Kidney (tissue), 14 donors: ENCODE measurements around the gene NXN. TPM values are rescaled to one million over a fixed set of nuclear protein-coding genes. Genes with fewer than 3 reads are reported as not detected.
A peak's percentile ranks its signal among the peaks of the same experiment; 100 is the strongest.

Experiments used
- DNase-seq, 5 donors: peaks; one replicate each; pipeline ENCODE4 v3.0.0-alpha.2; 2013 to 2020
- FAIRE-seq: peaks from 2 replicates; lab custom pipeline; 2012; peaks lifted over from hg19 to GRCh38; lab: Jason Lieb, UNC
- H3K27ac ChIP-seq, 2 donors: one replicate each; pipeline ENCODE4 v1.7.0; 2013; ENCODE audit warnings: low read depth in 2 of 2, low read length in 2 of 2, inconsistent platforms in 1 of 2
- H3K27me3 ChIP-seq: one replicate; pipeline ENCODE4 v1.7.1; 2013; ENCODE audit warnings: low read length, inconsistent platforms; ENCODE audit not compliant: control insufficient read depth, insufficient read depth
- H3K36me3 ChIP-seq, 3 donors: one replicate each; pipeline versions ENCODE4 v1.7.0 to v1.7.1; 2013; ENCODE audit warnings: low read length in 3 of 3, control low read depth in 1 of 3, inconsistent platforms in 1 of 3; ENCODE audit not compliant: insufficient read depth in 3 of 3, control insufficient read depth in 2 of 3
- H3K4me1 ChIP-seq, 3 donors: one replicate each; pipeline versions ENCODE4 v1.7.0 to v1.7.1; 2013; ENCODE audit warnings: low read length in 3 of 3, inconsistent platforms in 1 of 3, low read depth in 1 of 3; ENCODE audit not compliant: control insufficient read depth in 2 of 3, insufficient read depth in 2 of 3
- H3K4me3 ChIP-seq, 3 donors: one replicate each; pipeline versions ENCODE4 v1.7.0 to v1.8.1; 2013; ENCODE audit warnings: low read length in 3 of 3, control low read depth in 1 of 3, inconsistent platforms in 1 of 3
- H3K9ac ChIP-seq, 3 donors: one replicate each; pipeline versions ENCODE4 v1.7.0 to v1.7.1; 2013; ENCODE audit warnings: low read length in 3 of 3, control low read depth in 1 of 3, inconsistent platforms in 1 of 3
- H3K9me3 ChIP-seq, 3 donors: one replicate each; pipeline versions ENCODE4 v1.7.0 to v1.7.1; 2013; ENCODE audit warnings: low read length in 3 of 3, control low read depth in 1 of 3, inconsistent platforms in 1 of 3; ENCODE audit not compliant: control insufficient read depth in 2 of 3, insufficient read depth in 1 of 3
- CTCF ChIP-seq: IDR thresholded peaks from 3 replicates; pipeline ENCODE4 v1.5.1; 2012; ENCODE audit warnings: mild to moderate bottlenecking, moderate library complexity, borderline replicate concordance; ENCODE audit not compliant: insufficient read depth; ENCODE audit errors: extremely low read depth
- intact Hi-C: fragments of 100-400 bp; cut with DNase I; formaldehyde crosslinking; loops from one replicate; pipeline ENCODE4 v1.11.1; 2022
- polyA plus RNA-seq: library from polyadenylated mRNA; stranded (reverse); fragments of 350-450 nt; fragmentation: Illumina TruSeq; extraction: RNeasy Lipid Tissue Mini Kit (QIAGEN cat#74804); gene quantifications from one replicate; pipeline ENCODE4 v1.2.3, GENCODE V29; 2014; ENCODE audit warnings: low read depth, low replicate concordance; ENCODE audit not compliant: insufficient read depth
- total RNA-seq: library from RNA; stranded (reverse); fragmentation: NEBNext Ultra II Directional; extraction: Animal tissue kit (Norgen Biotek cat#: 25700); gene quantifications from one replicate; pipeline ENCODE4 v1.2.1, GENCODE V29; 2021
- donor health status: control.
- donor health status: control.
- donor health status: control.
- donor health status: control.
- donor health status: control.
- donor health status: DM: yes; HTN: yes; CAD: no.
- donor health status: Normal renal cell carcinoma (clear cell type).

NXN gene
- total and polyA plus RNA-seq, 2 donors from 2014 or later = 10.2 to 26.8 TPM

- Histone ChIP-seq H3K9ac (no peak overlapping the region), H3K4me1 (peaks cover 0 to 3% (median 0%) of the 10 kb centered on the region in 3 donors), H3K36me3 (no peaks in the 10 kb centered on the region), H3K4me3 (no peak overlapping the region), H3K9me3 (no peaks in the 10 kb centered on the region), H3K27ac (no peak overlapping the region), H3K27me3 (no peaks in the 10 kb centered on the region)
- DNase-seq (peak in 2 of 5 donors; percentile 37 to 83), FAIRE-seq (no peak)
- intact Hi-C loops = no loop called here
- no peak for TF ChIP-seq CTCF
Measured at GRCh38 chr17:885971-886571, 93.5 kb downstream of the NXN start.

GRCh38 chr17:883586-883962 lies 96.0 kb downstream of the NXN start:
- no peak overlapping the region for H3K27ac ChIP-seq
- H3K36me3 ChIP-seq = no peaks in the 10 kb centered on the region
- TF ChIP-seq CTCF = no peak
- peaks cover 0 to 6% (median 0%) of the 10 kb centered on the region in 3 donors for H3K4me1 ChIP-seq
- no peaks in the 10 kb centered on the region for H3K27me3 ChIP-seq
- no peak overlapping the region for H3K4me3 ChIP-seq
- no peak for FAIRE-seq
- DNase-seq = peak in 1 of 5 donors; percentile 60
- no peak overlapping the region for H3K9ac ChIP-seq
- intact Hi-C loops = no loop called here
- no peaks in the 10 kb centered on the region for H3K9me3 ChIP-seq

GRCh38 chr17:882827-883585 lies 96.6 kb downstream of the NXN start:
- TF ChIP-seq CTCF = no peak
- Histone ChIP-seq H3K27ac (no peak overlapping the region), H3K4me1 (peaks cover 0 to 6% (median 0%) of the 10 kb centered on the region in 3 donors), H3K9ac (no peak overlapping the region), H3K9me3 (no peaks in the 10 kb centered on the region), H3K27me3 (no peaks in the 10 kb centered on the region), H3K36me3 (no peaks in the 10 kb centered on the region), H3K4me3 (no peak overlapping the region)
- DNase-seq (peak; percentile 80 to 93 (median 87)), FAIRE-seq (no peak)
- intact Hi-C loops = no loop called here
